ENCODE data around the gene RAPH1.

The RAPH1 gene

GRCh38 chr2:203359450-203359849 is 175.7 kb downstream of the RAPH1 start:
- no peak for DNase-seq

- no peak for DNase-seq
These were observed 180.1 kb downstream of the RAPH1 start for GRCh38 chr2:203354966-203355365.

DNA sequence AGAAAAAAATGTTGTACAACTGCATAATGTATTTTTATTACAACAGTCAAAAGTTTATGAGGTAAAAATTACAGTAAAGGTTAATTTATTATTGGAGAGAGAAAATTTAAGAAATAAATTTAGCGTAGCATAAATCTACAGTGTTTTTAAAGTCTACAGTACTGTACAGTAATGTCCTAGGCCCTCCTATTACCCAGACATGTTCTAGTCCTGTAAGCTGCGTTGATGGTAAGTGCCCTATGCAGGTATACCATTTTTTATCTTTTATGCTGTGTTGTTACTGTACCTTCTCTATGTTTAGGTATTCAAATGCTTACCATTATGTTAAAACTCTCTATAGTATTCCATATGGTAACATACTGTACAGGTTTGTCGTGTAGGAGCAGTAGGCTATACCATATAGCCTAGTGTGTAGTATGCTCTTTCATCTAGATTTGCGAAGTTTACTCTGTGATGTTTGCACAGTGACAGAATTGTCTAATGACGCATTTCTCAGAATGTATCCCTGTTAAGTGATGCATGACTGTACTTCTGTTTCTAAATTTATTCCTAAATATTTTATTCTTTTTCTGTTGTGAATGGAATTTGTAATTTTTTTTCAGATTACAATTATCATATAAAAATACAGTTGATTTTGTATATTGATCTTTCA is 182.4 kb downstream of the RAPH1 start:
- no peak for DNase-seq

DNA sequence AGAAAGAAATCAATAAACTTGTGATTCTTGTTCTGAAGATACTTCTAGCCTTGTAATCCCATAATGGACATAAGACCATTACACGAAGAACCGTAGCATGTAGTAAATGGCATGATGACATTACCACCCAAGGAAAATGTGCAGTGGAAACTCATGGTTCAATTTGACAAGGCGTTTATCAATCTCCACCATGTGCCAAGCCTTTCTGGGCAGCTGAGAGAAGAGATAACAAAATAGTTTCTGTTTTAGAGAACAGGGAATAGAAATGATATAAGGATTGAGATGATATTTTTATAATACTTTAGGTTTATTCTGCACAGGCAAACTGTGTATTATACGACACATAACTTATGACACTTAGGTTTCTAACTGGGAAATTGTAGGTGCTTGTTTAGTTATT is 187.7 kb downstream of the RAPH1 start:
- no peak for DNase-seq

DNA sequence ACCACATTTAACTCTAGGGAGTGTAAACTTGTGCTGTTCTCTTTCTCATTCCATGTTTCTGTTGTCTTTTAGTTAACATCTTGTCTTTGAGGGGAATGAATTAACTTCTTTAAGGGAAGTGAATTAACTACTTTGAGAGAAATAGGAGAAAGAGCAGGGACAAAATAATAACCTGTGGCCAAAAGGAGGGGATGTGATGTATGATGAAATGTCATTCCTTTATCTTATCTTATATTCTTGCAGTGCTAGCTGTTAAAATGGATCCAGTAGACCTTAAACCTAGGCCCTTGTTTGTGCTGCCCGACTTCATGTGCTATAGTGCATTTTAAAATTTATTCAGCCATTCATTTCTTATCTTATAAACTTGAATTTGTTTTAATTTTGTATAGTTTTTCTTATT is 188.5 kb downstream of the RAPH1 start:
- DNase-seq, result no peak

DNA sequence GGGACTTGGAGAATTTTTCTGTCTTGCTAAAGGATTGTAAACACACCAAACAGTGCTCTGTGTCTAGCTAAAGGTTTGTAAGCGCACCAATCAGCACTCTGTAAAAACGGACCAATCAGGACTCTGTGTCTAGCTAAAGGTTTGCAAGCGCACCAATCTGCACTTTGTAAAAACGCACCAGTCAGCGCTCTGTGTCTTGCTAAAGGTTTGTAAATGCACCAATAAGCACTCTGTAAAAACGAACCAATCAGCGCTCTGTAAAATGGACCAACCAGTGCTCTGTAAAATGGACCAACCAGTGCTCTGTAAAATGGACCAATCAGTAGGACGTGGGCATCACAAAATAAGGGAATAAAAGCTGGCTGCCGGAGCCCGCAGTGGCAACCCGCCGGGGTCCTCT is 190.4 kb downstream of the RAPH1 start:
- DNase-seq, result no peak

All from CD4-positive, alpha-beta T cell treated with Interleukin-10 for 1 hour (primary cell).